Loucy (cell line): ENCODE measurements around the gene GOT2.

Experiments
- EZH2phosphoT487 ChIP-seq: fragments of 200-600 bp; IDR thresholded peaks from 2 replicates; pipeline ENCODE4 v1.6.1; 2018; ENCODE audit warnings: antibody characterized with exemption, mild to moderate bottlenecking, moderate library complexity, borderline replicate concordance
- TF ChIP-seq, protein P1 (sequence below): fragments of 200-600 bp; sonication (generic); conservative IDR thresholded peaks from 2 replicates; pipeline ENCODE4 v1.5.1; 2014; ENCODE audit warnings: mild to moderate bottlenecking, antibody characterized with exemption, low read length

DNA sequence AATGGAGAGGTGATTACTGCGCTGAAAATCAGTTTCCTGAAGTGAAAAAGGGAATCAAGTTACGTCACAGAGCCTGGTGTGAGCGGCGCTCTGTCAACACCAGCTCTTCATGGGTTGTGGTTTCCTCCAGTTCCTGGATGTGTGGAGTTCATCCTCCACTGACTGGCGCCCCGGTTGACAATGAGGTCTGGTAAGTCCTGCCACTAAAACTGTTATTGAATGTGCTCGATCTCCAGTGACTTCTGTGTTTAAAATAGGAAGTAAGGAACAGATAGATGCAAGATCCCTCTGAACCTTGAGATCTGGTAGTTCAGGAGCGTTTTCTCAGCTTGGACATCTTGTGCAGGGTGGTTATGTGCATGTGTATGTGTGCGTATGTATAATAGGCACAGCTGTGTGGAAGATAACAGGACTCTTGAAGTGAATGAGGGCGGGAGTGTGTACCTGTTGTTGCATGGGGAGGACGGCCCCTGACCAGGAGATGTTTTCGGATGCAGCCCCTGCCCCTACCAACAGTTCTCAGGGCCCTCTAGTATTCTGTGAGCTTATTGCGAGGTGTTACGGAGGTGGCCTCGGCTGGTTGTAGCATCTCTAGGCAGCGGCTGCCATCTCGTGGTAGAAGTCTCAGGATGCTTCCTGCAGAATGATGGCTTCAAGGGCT, 22.0 kb upstream of the GOT2 start:
- TF ChIP-seq, protein P1, sequence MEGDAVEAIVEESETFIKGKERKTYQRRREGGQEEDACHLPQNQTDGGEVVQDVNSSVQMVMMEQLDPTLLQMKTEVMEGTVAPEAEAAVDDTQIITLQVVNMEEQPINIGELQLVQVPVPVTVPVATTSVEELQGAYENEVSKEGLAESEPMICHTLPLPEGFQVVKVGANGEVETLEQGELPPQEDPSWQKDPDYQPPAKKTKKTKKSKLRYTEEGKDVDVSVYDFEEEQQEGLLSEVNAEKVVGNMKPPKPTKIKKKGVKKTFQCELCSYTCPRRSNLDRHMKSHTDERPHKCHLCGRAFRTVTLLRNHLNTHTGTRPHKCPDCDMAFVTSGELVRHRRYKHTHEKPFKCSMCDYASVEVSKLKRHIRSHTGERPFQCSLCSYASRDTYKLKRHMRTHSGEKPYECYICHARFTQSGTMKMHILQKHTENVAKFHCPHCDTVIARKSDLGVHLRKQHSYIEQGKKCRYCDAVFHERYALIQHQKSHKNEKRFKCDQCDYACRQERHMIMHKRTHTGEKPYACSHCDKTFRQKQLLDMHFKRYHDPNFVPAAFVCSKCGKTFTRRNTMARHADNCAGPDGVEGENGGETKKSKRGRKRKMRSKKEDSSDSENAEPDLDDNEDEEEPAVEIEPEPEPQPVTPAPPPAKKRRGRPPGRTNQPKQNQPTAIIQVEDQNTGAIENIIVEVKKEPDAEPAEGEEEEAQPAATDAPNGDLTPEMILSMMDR: peak; percentile 85
- TF ChIP-seq EZH2phosphoT487: no peak
